Measurements from ENCODE around the gene GPC6. TPM values are rescaled to one million over a fixed set of nuclear protein-coding genes. Genes with fewer than 3 reads are reported as not detected.

The GPC6 gene
- total RNA-seq, 1 donor: 77.8 TPM

DNA sequence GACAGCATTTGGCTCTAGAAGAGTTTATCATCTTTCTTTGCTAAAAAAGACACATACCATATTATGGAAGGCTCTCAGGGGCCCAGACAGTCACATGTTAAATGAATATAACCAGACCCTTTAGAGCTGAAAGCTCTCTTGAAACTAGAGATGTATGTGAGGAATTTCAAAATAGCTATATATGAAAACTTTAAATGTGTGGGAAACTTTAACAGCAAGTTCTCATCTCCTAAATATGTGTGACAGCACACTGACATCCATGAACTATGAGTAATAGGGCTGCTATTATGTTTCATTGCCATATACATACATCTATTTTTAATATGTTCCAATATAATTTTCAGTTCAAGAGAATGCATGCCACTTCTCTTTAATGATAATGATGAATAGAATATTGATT is 509.5 kb downstream of the GPC6 start:
- Histone ChIP-seq H3K4me2 (ENCODE audit: insufficient read depth, low read length) (no peak overlapping the region), H3K4me3 (ENCODE audit: insufficient read depth, low read length) (no peak overlapping the region), H3K27me3 (ENCODE audit: insufficient read depth, low read length) (no peaks in the 10 kb centered on the region), H3K27ac (ENCODE audit: low read depth, low read length) (peak overlapping the region; percentile 59), H3K36me3 (ENCODE audit: insufficient read depth, low read length) (no peaks in the 10 kb centered on the region), H3K9me3 (ENCODE audit: low read depth, low read length) (no peaks in the 10 kb centered on the region), H2AFZ (ENCODE audit: low read length) (no peak overlapping the region), H3K79me2 (ENCODE audit: insufficient read depth, low read length) (no peaks in the 10 kb centered on the region), H3K4me1 (ENCODE audit: insufficient read depth, low read length) (peaks cover 7% of the 10 kb centered on the region), H4K20me1 (ENCODE audit: insufficient read depth, low read length) (no peaks in the 10 kb centered on the region)
- peak; percentile 77 for DNase-seq (ENCODE audit: insufficient read length, low spot score, missing footprints)
- TF ChIP-seq, protein P1, sequence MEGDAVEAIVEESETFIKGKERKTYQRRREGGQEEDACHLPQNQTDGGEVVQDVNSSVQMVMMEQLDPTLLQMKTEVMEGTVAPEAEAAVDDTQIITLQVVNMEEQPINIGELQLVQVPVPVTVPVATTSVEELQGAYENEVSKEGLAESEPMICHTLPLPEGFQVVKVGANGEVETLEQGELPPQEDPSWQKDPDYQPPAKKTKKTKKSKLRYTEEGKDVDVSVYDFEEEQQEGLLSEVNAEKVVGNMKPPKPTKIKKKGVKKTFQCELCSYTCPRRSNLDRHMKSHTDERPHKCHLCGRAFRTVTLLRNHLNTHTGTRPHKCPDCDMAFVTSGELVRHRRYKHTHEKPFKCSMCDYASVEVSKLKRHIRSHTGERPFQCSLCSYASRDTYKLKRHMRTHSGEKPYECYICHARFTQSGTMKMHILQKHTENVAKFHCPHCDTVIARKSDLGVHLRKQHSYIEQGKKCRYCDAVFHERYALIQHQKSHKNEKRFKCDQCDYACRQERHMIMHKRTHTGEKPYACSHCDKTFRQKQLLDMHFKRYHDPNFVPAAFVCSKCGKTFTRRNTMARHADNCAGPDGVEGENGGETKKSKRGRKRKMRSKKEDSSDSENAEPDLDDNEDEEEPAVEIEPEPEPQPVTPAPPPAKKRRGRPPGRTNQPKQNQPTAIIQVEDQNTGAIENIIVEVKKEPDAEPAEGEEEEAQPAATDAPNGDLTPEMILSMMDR (IDR thresholded peaks at IDR 0.05; ENCODE audit: extremely low read depth, low read depth, low read length): no peak

DNA sequence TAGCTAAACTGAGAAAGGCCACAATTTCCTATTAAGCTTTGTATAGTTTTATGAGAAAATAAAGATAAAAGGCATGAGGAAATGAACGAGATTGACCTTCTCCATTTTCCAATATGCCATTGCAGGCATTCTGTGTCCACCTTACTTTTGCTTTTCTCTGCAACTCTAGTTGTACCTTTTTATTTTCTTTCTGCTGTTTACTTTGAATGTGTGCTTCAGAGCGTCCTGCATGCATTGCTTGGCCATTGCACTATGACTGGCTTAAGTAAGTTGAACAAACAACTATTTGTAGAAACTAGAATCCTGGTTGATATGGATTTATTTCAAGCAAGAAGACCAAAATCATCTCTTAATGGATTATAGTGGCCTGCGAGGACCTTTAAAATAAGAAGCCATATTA is 510.3 kb downstream of the GPC6 start:
- TF ChIP-seq, protein P1 (IDR thresholded peaks at IDR 0.05; ENCODE audit: extremely low read depth, low read depth, low read length): no peak
- DNase-seq (ENCODE audit: insufficient read length, low spot score, missing footprints): no peak
- Histone ChIP-seq H3K27ac (ENCODE audit: low read depth, low read length) (no peak overlapping the region), H4K20me1 (ENCODE audit: insufficient read depth, low read length) (no peaks in the 10 kb centered on the region), H3K4me1 (ENCODE audit: insufficient read depth, low read length) (peaks cover 7% of the 10 kb centered on the region), H2AFZ (ENCODE audit: low read length) (no peak overlapping the region), H3K27me3 (ENCODE audit: insufficient read depth, low read length) (no peaks in the 10 kb centered on the region), H3K9me3 (ENCODE audit: low read depth, low read length) (no peaks in the 10 kb centered on the region), H3K4me3 (ENCODE audit: insufficient read depth, low read length) (no peak overlapping the region), H3K79me2 (ENCODE audit: insufficient read depth, low read length) (no peaks in the 10 kb centered on the region), H3K36me3 (ENCODE audit: insufficient read depth, low read length) (no peaks in the 10 kb centered on the region), H3K4me2 (ENCODE audit: insufficient read depth, low read length) (no peak overlapping the region)

DNA sequence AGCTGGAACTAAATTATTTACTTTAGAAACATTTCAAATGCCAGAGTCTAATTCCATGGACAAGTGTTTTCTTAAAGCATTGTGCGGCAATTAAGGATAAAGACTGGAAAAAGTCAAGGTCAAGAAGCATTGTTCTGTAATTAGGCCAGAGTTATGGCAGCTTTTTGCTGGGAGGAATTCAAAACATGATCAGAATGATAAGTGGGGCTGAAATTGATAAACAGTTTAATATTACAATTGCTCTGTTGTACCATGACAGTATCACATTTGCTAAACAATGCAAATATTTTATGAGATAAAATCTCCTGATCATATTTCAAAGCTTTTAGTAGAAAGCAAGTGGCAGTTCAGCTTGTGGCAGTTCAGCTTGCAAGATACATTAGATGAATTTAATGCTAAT is 513.7 kb downstream of the GPC6 start:
- TF ChIP-seq, protein P1 (IDR thresholded peaks at IDR 0.05; ENCODE audit: extremely low read depth, low read depth, low read length): no peak
- no peaks in the 10 kb centered on the region for H3K9me3 ChIP-seq (ENCODE audit: low read depth, low read length)
- H2AFZ ChIP-seq (ENCODE audit: low read length): no peak overlapping the region
- no peaks in the 10 kb centered on the region for H4K20me1 ChIP-seq (ENCODE audit: insufficient read depth, low read length)
- DNase-seq (ENCODE audit: insufficient read length, low spot score, missing footprints): no peak
- no peaks in the 10 kb centered on the region for H3K27me3 ChIP-seq (ENCODE audit: insufficient read depth, low read length)
- no peak overlapping the region for H3K27ac ChIP-seq (ENCODE audit: low read depth, low read length)
- H3K4me1 ChIP-seq (ENCODE audit: insufficient read depth, low read length): peaks cover 7% of the 10 kb centered on the region
- no peak overlapping the region for H3K4me3 ChIP-seq (ENCODE audit: insufficient read depth, low read length)
- H3K4me2 ChIP-seq (ENCODE audit: insufficient read depth, low read length): no peak overlapping the region
- H3K36me3 ChIP-seq (ENCODE audit: insufficient read depth, low read length): no peaks in the 10 kb centered on the region
- no peaks in the 10 kb centered on the region for H3K79me2 ChIP-seq (ENCODE audit: insufficient read depth, low read length)

DNA sequence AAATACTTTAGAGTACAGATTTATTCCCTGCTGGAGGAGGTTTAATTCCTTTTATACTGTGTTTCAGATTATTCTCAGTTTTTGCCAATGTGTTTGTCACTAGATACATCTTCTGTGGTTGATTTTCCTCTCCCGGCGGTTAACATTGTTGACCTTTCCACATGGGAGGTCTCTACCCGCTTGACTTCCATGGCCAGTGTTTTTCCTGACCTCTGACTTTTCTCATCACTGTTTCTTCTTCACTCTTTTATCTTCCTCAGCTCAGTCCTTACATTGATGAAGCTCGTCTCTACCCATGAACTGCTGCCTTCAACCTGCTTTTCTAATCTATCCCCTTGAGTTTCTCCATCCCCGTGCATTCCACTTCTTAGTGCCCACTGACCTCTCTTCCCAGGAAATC is 517.4 kb downstream of the GPC6 start:
- Histone ChIP-seq H3K4me2 (ENCODE audit: insufficient read depth, low read length) (no peak overlapping the region), H3K9me3 (ENCODE audit: low read depth, low read length) (no peaks in the 10 kb centered on the region), H2AFZ (ENCODE audit: low read length) (no peak overlapping the region), H3K27me3 (ENCODE audit: insufficient read depth, low read length) (no peaks in the 10 kb centered on the region), H3K79me2 (ENCODE audit: insufficient read depth, low read length) (no peaks in the 10 kb centered on the region), H3K36me3 (ENCODE audit: insufficient read depth, low read length) (no peaks in the 10 kb centered on the region), H3K4me3 (ENCODE audit: insufficient read depth, low read length) (no peak overlapping the region), H4K20me1 (ENCODE audit: insufficient read depth, low read length) (no peaks in the 10 kb centered on the region), H3K27ac (ENCODE audit: low read depth, low read length) (no peak overlapping the region), H3K4me1 (ENCODE audit: insufficient read depth, low read length) (no peaks in the 10 kb centered on the region)
- TF ChIP-seq, protein P1 (IDR thresholded peaks at IDR 0.05; ENCODE audit: extremely low read depth, low read depth, low read length): no peak
- no peak for DNase-seq (ENCODE audit: insufficient read length, low spot score, missing footprints)

Measured in osteoblast (primary cell).